HepG2 (cell line): ENCODE results near the gene BTRC. TPM values are rescaled to one million over a fixed set of nuclear protein-coding genes. Genes with fewer than 3 reads are reported as not detected.
A peak's percentile ranks its signal among the peaks of the same experiment; 100 is the strongest.
"Not testable (repeated sequence)": the region's sequence is repeated elsewhere in the genome, so short reads cannot be mapped to it uniquely, and the experiment has no call there.

ENCODE experiments used
- ATAC-seq: fragments of 200-7000 bp; cut with Tn5 transposase; 3 replicates; pipeline ENCODE4 v1.9.1; 2020; ENCODE audit warnings: mild to moderate bottlenecking, moderate library complexity
- BruUV-seq: library from RNA; stranded (reverse); fragments of 400-500 nt; replicated peaks from 2 replicates; lab custom pipeline; 2021; lab: Mats Ljungman, UMichigan
- CTCF ChIA-PET: fragments of 300-600 bp; formaldehyde crosslinking; extraction: SDS; loops from one replicate; lab custom pipeline; 2021; ENCODE audit warnings: low total read pairs, inconsistent platforms, low intra/inter-chr PET ratio; lab: Yijun Ruan, JAX
- POLR2A ChIA-PET: fragments of 350-600 bp; sonication (Branson Sonifier 250); formaldehyde crosslinking; loops from one replicate; lab custom pipeline; 2020; ENCODE audit warnings: antibody characterized with exemption, inconsistent platforms; lab: Yijun Ruan, JAX
- DNase-seq: peaks from one replicate; pipeline ENCODE4 v3.0.0-alpha.2; 2015; ENCODE audit warnings: low spot score
- FAIRE-seq: peaks from 3 replicates; lab custom pipeline; 2011; peaks lifted over from hg19 to GRCh38; lab: Jason Lieb, UNC
- H2AFZ ChIP-seq: one replicate; pipeline ENCODE4 v1.6.1; 2011; ENCODE audit warnings: low read length, inconsistent platforms
- H3K27ac ChIP-seq: fragments of 300-600 bp; 3 replicates; pipeline ENCODE4 v1.8.0; 2011; ENCODE audit warnings: mixed run types, mild to moderate bottlenecking, mixed read lengths, low read length, inconsistent platforms; ENCODE audit not compliant: insufficient read depth; ENCODE audit errors: extremely low read length
- H3K27me3 ChIP-seq, 2 experiments: fragments of 200-600 bp in 1 of 2; 2 replicates in 1 of 2; 3 replicates in 1 of 2; pipeline versions ENCODE4 v1.6.0 to v1.8.0; 2011; ENCODE audit warnings: low read length in 2 of 2, mild to moderate bottlenecking in 2 of 2, moderate library complexity in 2 of 2, inconsistent platforms in 1 of 2; ENCODE audit not compliant: insufficient read depth in 2 of 2, control insufficient read depth in 1 of 2
- H3K36me3 ChIP-seq, 2 experiments: fragments of 200-600 bp in 1 of 2; replicated peaks in 1 of 2; 2 replicates in 1 of 2; 3 replicates in 1 of 2; pipeline versions ENCODE4 v1.5.1 to v1.8.0; 2011; ENCODE audit warnings: low read length in 2 of 2, inconsistent platforms in 1 of 2; ENCODE audit not compliant: insufficient read depth in 2 of 2, control insufficient read depth in 1 of 2
- H3K4me1 ChIP-seq: 2 replicates; pipeline ENCODE4 v1.5.1; 2012; ENCODE audit warnings: low read length, inconsistent platforms; ENCODE audit not compliant: insufficient read depth
- H3K4me2 ChIP-seq: 2 replicates; pipeline ENCODE4 v1.6.0; 2011; ENCODE audit warnings: low read depth, low read length, inconsistent platforms
- H3K4me3 ChIP-seq, 3 experiments: fragments of 200-600 bp in 1 of 3; sonication (generic), shearing (Covaris generic) in 1 of 3; replicated peaks in 1 of 3; 2 replicates each; pipeline ENCODE4 v1.5.1; 2011 to 2016; ENCODE audit warnings: low read length in 3 of 3, inconsistent platforms in 2 of 3, low read depth in 2 of 3, mild to moderate bottlenecking in 2 of 3, control low read depth in 1 of 3, mixed read lengths in 1 of 3; ENCODE audit not compliant: insufficient read depth in 1 of 3
- H3K79me2 ChIP-seq: one replicate; pipeline ENCODE4 v1.6.1; 2011; ENCODE audit warnings: low read length, inconsistent platforms; ENCODE audit not compliant: insufficient read depth
- H3K9ac ChIP-seq: 2 replicates; pipeline ENCODE4 v1.6.0; 2011; ENCODE audit warnings: mild to moderate bottlenecking, low read depth, low read length, inconsistent platforms; ENCODE audit not compliant: insufficient read depth
- H3K9me3 ChIP-seq: 2 replicates; pipeline ENCODE4 v1.5.1; 2012; ENCODE audit warnings: mild to moderate bottlenecking, low read length
- H4K20me1 ChIP-seq: 2 replicates; pipeline ENCODE4 v1.6.0; 2011; ENCODE audit warnings: inconsistent platforms, mild to moderate bottlenecking, low read length, moderate library complexity; ENCODE audit not compliant: insufficient read depth
- ARNT ChIP-seq: fragments of 450-650 bp; IDR thresholded peaks from 2 replicates; pipeline ENCODE4 v1.6.1; 2017
- CREB1 ChIP-seq, 2 experiments: fragments of 450-650 bp in 1 of 2; IDR thresholded peaks; 2 replicates each; pipeline ENCODE4 v1.6.1; 2016 to 2017; ENCODE audit warnings: control low read depth in 1 of 2, mild to moderate bottlenecking in 1 of 2, missing compliant biosample characterization in 1 of 2, missing genetic modification characterization in 1 of 2
- HOXA5 ChIP-seq: sonication (generic); formaldehyde crosslinking; IDR thresholded peaks from 2 replicates; pipeline ENCODE4 v1.4.0; 2020; ENCODE audit warnings: missing genetic modification reagents
- MTF1 ChIP-seq: sonication (generic); formaldehyde crosslinking; IDR thresholded peaks from 2 replicates; pipeline ENCODE4 v1.5.0; 2020; ENCODE audit warnings: missing genetic modification reagents
- MYNN ChIP-seq: sonication (generic); formaldehyde crosslinking; IDR thresholded peaks from 2 replicates; pipeline ENCODE4 v1.4.0; 2020; ENCODE audit warnings: mild to moderate bottlenecking, low read depth, missing genetic modification reagents
- NCOA5 ChIP-seq: sonication (generic); formaldehyde crosslinking; IDR thresholded peaks from 2 replicates; pipeline ENCODE4 v1.4.0; 2020; ENCODE audit warnings: missing genetic modification reagents
- PATZ1 ChIP-seq: sonication (generic); formaldehyde crosslinking; IDR thresholded peaks from 2 replicates; pipeline ENCODE4 v1.4.0; 2020; ENCODE audit warnings: missing genetic modification reagents
- SOX6 ChIP-seq, 2 experiments: fragments of 450-650 bp in 1 of 2; sonication (generic) in 1 of 2; formaldehyde crosslinking in 1 of 2; IDR thresholded peaks; 2 replicates each; pipeline versions ENCODE4 v1.4.0 to v1.6.1; 2017 to 2020; ENCODE audit warnings: antibody characterized with exemption in 1 of 2, mild to moderate bottlenecking in 1 of 2, missing genetic modification reagents in 1 of 2
- ZNF121 ChIP-seq: sonication (generic); formaldehyde crosslinking; IDR thresholded peaks from 2 replicates; pipeline ENCODE4 v1.5.0; 2020; ENCODE audit warnings: mild to moderate bottlenecking, missing genetic modification reagents
- ZNF367 ChIP-seq: sonication (generic); formaldehyde crosslinking; IDR thresholded peaks from 2 replicates; pipeline ENCODE4 v1.4.0; 2020; ENCODE audit warnings: missing genetic modification reagents, borderline replicate concordance
- ZNF496 ChIP-seq: sonication (generic); formaldehyde crosslinking; IDR thresholded peaks from 2 replicates; pipeline ENCODE4 v1.8.1; 2023; ENCODE audit warnings: mild to moderate bottlenecking, moderate library complexity, missing genetic modification reagents; ENCODE audit not compliant: insufficient replicate concordance
- ZNF549 ChIP-seq: sonication (generic); formaldehyde crosslinking; IDR thresholded peaks from 2 replicates; pipeline ENCODE4 v1.5.0; 2020; ENCODE audit warnings: missing genetic modification reagents
- WGBS: methylation state at CpG from one replicate; pipeline ENCODE4 v1.1.6; 2017; ENCODE audit warnings: low lambda C conversion rate; 5-methylcytosine and 5-hydroxymethylcytosine counted together
- in situ Hi-C: cut with HindIII; loops from 2 replicates; pipeline ENCODE4 v1.10.0; 2017; ENCODE audit warnings: low pct_unique_long_range_greater_than_20kb; ENCODE audit not compliant: extremely low pct_ligation_motif_present
- intact Hi-C: fragments of 100-400 bp; cut with micrococcal nuclease; formaldehyde crosslinking; loops from one replicate; pipeline ENCODE4 v1.10.0; 2022; ENCODE audit not compliant: unreplicated experiment
- polyA plus RNA-seq, 8 experiments: library from polyadenylated mRNA; depleted of rRNA in 3 of 8; stranded (reverse) in 7 of 8; unstranded in 1 of 8; fragments of >200 nt; fragmentation: Illumina TruSeq in 4 of 8; extraction: Trizol in 4 of 8; gene quantifications; 2 replicates each; pipeline versions ENCODE4 v1.2.1 to v1.2.3, GENCODE V29; 2011 to 2016; ENCODE audit warnings: low read depth in 4 of 8, missing spikeins in 1 of 8, mixed read lengths in 1 of 8; ENCODE audit not compliant: insufficient read depth in 1 of 8
- total RNA-seq, 5 experiments: library from RNA; depleted of rRNA; stranded (reverse); fragments of >200 nt; fragmentation: Illumina TruSeq; extraction: Trizol; gene quantifications; 2 replicates each; pipeline ENCODE4 v1.2.3, GENCODE V29; 2016; ENCODE audit warnings: low read depth in 1 of 5

BTRC gene
- total and polyA plus RNA-seq, 2 of the 13 experiments (the other 11 are each of a cell fraction or from before 2014, with no cell fraction given): 12.0 to 14.4 TPM

GRCh38 chr10:101357958-101358357 is 4.0 kb downstream of the BTRC start (continued):
- TF ChIP-seq PATZ1 (CRISPR knock-in tag) (no peak), ZNF496 (CRISPR knock-in tag) (no peak), SOX6 (IDR thresholded peaks at IDR 0.05) (no peak), SOX6 (CRISPR knock-in tag; IDR thresholded peaks at IDR 0.05) (peak; percentile 38; the same call in 1 of the 2 replicates), HOXA5 (CRISPR knock-in tag) (no peak), ZNF121 (CRISPR knock-in tag) (peak; percentile 89), MTF1 (CRISPR knock-in tag) (no peak), ARNT (no peak), MYNN (no peak), NCOA5 (no peak)

GRCh38 chr10:101358706-101359300 is 4.8 kb downstream of the BTRC start:
- POLR2A ChIA-PET: no interaction called here
- in situ Hi-C loops: no loop called here
- H3K27ac ChIP-seq: no peak overlapping the region
- H3K4me3 ChIP-seq: no peak overlapping the region
- H2AFZ ChIP-seq: no peak overlapping the region
- TF ChIP-seq CREB1 (IDR thresholded peaks at IDR 0.05): 0 out of 2 replicates have a peak, but pooled peaks have one; percentile 10
- no peak for TF ChIP-seq CREB1 (CRISPR knock-in tag; IDR thresholded peaks at IDR 0.05)
- no peak for TF ChIP-seq ZNF367
- no peak for TF ChIP-seq ZNF549
- H3K9me3 ChIP-seq: no peaks in the 10 kb centered on the region
- intact Hi-C loops: no loop called here
- peaks cover 39% of the 10 kb centered on the region for H3K4me1 ChIP-seq
- BruUV-seq: no TSS peak
- H3K79me2 ChIP-seq: peaks cover 20% of the 10 kb centered on the region
- H3K27me3 ChIP-seq: no peaks in the 10 kb centered on the region
- no peak for ATAC-seq
- no peak for FAIRE-seq
- no peak overlapping the region for H3K9ac ChIP-seq
- H3K36me3 ChIP-seq: no peaks in the 10 kb centered on the region
- DNase-seq: no peak
- CTCF ChIA-PET: no interaction called here
- no peak overlapping the region for H3K4me2 ChIP-seq
- no peaks in the 10 kb centered on the region for H4K20me1 ChIP-seq
- WGBS: 75% methylated on average over 5 of the region's 5 CpGs

GRCh38 chr10:101360090-101360489 is 6.1 kb downstream of the BTRC start:
- in situ Hi-C loops, H3K4me3 ChIP-seq, H4K20me1 ChIP-seq, FAIRE-seq, H3K36me3 ChIP-seq, H3K4me2 ChIP-seq, ATAC-seq, DNase-seq, H3K9ac ChIP-seq, POLR2A ChIA-PET, H3K27ac ChIP-seq, H2AFZ ChIP-seq, intact Hi-C loops, CTCF ChIA-PET, H3K9me3 ChIP-seq, BruUV-seq, H3K27me3 ChIP-seq: not testable (repeated sequence)
- Histone ChIP-seq H3K79me2 (peaks cover 15% of the 10 kb centered on the region), H3K4me1 (peaks cover 44% of the 10 kb centered on the region)
- WGBS: over 99% methylated on average over 8 of the region's 8 CpGs
